Neuronal stem cell (in vitro differentiated cells): ENCODE results near the gene UBR3. TPM values are rescaled to one million over a fixed set of nuclear protein-coding genes. Genes with fewer than 3 reads are reported as not detected.

Source experiments
- DNase-seq: peaks from one replicate; pipeline ENCODE4 v3.0.0-alpha.2; 2013; ENCODE audit warnings: low spot score
- H2AFZ ChIP-seq: one replicate; pipeline ENCODE4 v1.6.1; 2013; ENCODE audit warnings: mild to moderate bottlenecking, low read length, inconsistent platforms
- H2AK5ac ChIP-seq: 2 replicates; pipeline ENCODE4 v1.6.1; 2013; ENCODE audit warnings: low read depth, mild to moderate bottlenecking, inconsistent platforms, low read length, moderate library complexity, mixed read lengths
- H2BK120ac ChIP-seq: 2 replicates; pipeline ENCODE4 v1.6.1; 2013; ENCODE audit warnings: low read depth, mild to moderate bottlenecking, inconsistent platforms, low read length, moderate library complexity, mixed read lengths
- H2BK12ac ChIP-seq: one replicate; pipeline ENCODE4 v1.6.1; 2013; ENCODE audit warnings: low read length, inconsistent platforms
- H2BK15ac ChIP-seq: 2 replicates; pipeline ENCODE4 v1.6.1; 2013; ENCODE audit warnings: mild to moderate bottlenecking, low read length, inconsistent platforms, mixed read lengths
- H2BK5ac ChIP-seq: one replicate; pipeline ENCODE4 v1.6.1; 2013; ENCODE audit warnings: inconsistent platforms, mild to moderate bottlenecking, low read length, moderate library complexity
- H3K14ac ChIP-seq: one replicate; pipeline ENCODE4 v1.6.1; 2013; ENCODE audit warnings: low read length, inconsistent platforms
- H3K18ac ChIP-seq: 2 replicates; pipeline ENCODE4 v1.6.1; 2013; ENCODE audit warnings: low read length, inconsistent platforms
- H3K23ac ChIP-seq: 2 replicates; pipeline ENCODE4 v1.6.1; 2013; ENCODE audit warnings: low read depth, mild to moderate bottlenecking, mixed read lengths, low read length, inconsistent platforms; ENCODE audit not compliant: poor library complexity
- H3K27ac ChIP-seq: replicated peaks from 3 replicates; pipeline ENCODE4 v1.5.1; 2013; ENCODE audit warnings: low read length, inconsistent platforms
- H3K27me3 ChIP-seq, 3 experiments: 2 replicates each; pipeline ENCODE4 v1.6.1; 2013; ENCODE audit warnings: low read length in 3 of 3, mild to moderate bottlenecking in 2 of 3, inconsistent platforms in 1 of 3, low read depth in 1 of 3, mixed read lengths in 1 of 3, moderate library complexity in 1 of 3; ENCODE audit not compliant: control insufficient read depth in 3 of 3, insufficient read depth in 3 of 3
- H3K36me3 ChIP-seq, 2 donors: replicated peaks in 1 of 2; 2 replicates each; pipeline ENCODE4 v1.6.1; 2013; ENCODE audit warnings: low read length in 2 of 2; ENCODE audit not compliant: control insufficient read depth in 2 of 2, insufficient read depth in 2 of 2
- H3K4ac ChIP-seq: 2 replicates; pipeline ENCODE4 v1.6.1; 2013; ENCODE audit warnings: inconsistent platforms, mild to moderate bottlenecking, low read length, moderate library complexity
- H3K4me1 ChIP-seq, 2 donors: 1 replicate in 1 of 2; 2 replicates in 1 of 2; pipeline ENCODE4 v1.6.1; 2013; ENCODE audit warnings: low read length in 2 of 2, low read depth in 1 of 2; ENCODE audit not compliant: control insufficient read depth in 2 of 2, insufficient read depth in 1 of 2
- H3K4me2 ChIP-seq: one replicate; pipeline ENCODE4 v1.6.1; 2013; ENCODE audit warnings: mild to moderate bottlenecking, low read length, inconsistent platforms; ENCODE audit not compliant: insufficient read depth, poor library complexity, severe bottlenecking
- H3K4me3 ChIP-seq, 2 donors: 2 replicates each; pipeline ENCODE4 v1.5.1; 2013; ENCODE audit warnings: low read length in 2 of 2, mild to moderate bottlenecking in 2 of 2, inconsistent platforms in 1 of 2, moderate library complexity in 1 of 2
- H3K79me1 ChIP-seq: one replicate; pipeline ENCODE4 v1.6.1; 2013; ENCODE audit warnings: low read depth, mild to moderate bottlenecking, inconsistent platforms, low read length, moderate library complexity
- H3K9ac ChIP-seq: one replicate; pipeline ENCODE4 v1.6.1; 2013; ENCODE audit warnings: mild to moderate bottlenecking, low read depth, low read length, inconsistent platforms; ENCODE audit not compliant: poor library complexity
- H3K9me3 ChIP-seq, 2 donors: replicated peaks in 1 of 2; 2 replicates each; pipeline versions ENCODE3 to v1.6.1; 2013; ENCODE audit warnings: low read length in 2 of 2, mild to moderate bottlenecking in 2 of 2, inconsistent platforms in 1 of 2, low read depth in 1 of 2, mixed read lengths in 1 of 2, moderate library complexity in 1 of 2; ENCODE audit not compliant: control insufficient read depth in 2 of 2, insufficient read depth in 1 of 2
- H4K8ac ChIP-seq: one replicate; pipeline ENCODE4 v1.6.1; 2013; ENCODE audit warnings: low read depth, mild to moderate bottlenecking, inconsistent platforms, low read length, moderate library complexity
- H4K91ac ChIP-seq: one replicate; pipeline ENCODE4 v1.6.1; 2013; ENCODE audit warnings: low read length, low read depth, mild to moderate bottlenecking, inconsistent platforms; ENCODE audit not compliant: poor library complexity
- WGBS, 2 donors: extraction: QIAGEN DNeasy Blood & Tissue Kit; methylation state at CpG; one replicate each; pipeline ENCODE4 v1.1.7; 2013; ENCODE audit warnings: missing lambda C conversion rate in 2 of 2, mixed read lengths in 1 of 2; ENCODE audit not compliant: insufficient read length in 2 of 2, insufficient replicate concordance in 1 of 2; ENCODE audit errors: extremely low coverage in 2 of 2; 5-methylcytosine and 5-hydroxymethylcytosine counted together
- polyA plus RNA-seq, 2 experiments: library from polyadenylated mRNA; stranded (reverse); fragments of 200-250 nt; gene quantifications; one replicate each; pipeline ENCODE4 v1.2.3, GENCODE V29; 2013

The UBR3 gene
- 10.9 TPM for polyA plus RNA-seq (2013, experiment 1 of 2)
- 11.4 TPM for polyA plus RNA-seq (2013, experiment 2 of 2)

- Histone ChIP-seq H3K9me3 (no peaks in the 10 kb centered on the region), H2BK15ac (no peak within 1 kb of the TSS), H4K91ac (peak within 1 kb of the TSS; percentile 22), H3K4me3 (peak within 1 kb of the TSS; percentile 94 to 96), H2BK120ac (no peak within 1 kb of the TSS), H3K79me1 (peaks cover 6% of the 10 kb centered on the region), H3K4ac (no peak within 1 kb of the TSS), H3K9ac (peak within 1 kb of the TSS; percentile 97), H3K27ac (peak within 1 kb of the TSS; percentile 87), H3K18ac (peak within 1 kb of the TSS; percentile 97), H3K36me3 (peaks cover 0 to 27% of the 10 kb centered on the region in 2 donors), H2BK5ac (peak within 1 kb of the TSS; percentile 82), H3K27me3 (no peaks in the 10 kb centered on the region), H2BK12ac (no peak within 1 kb of the TSS), H3K23ac (peak within 1 kb of the TSS; percentile 99), H3K4me2 (peak within 1 kb of the TSS; percentile 74), H3K14ac (no peak within 1 kb of the TSS), H2AK5ac (no peak within 1 kb of the TSS), H3K4me1 (peaks cover 4 to 10% of the 10 kb centered on the region in 2 donors), H2AFZ (peak within 1 kb of the TSS; percentile 94), H4K8ac (peak within 1 kb of the TSS; percentile 65)
- WGBS, 2 donors: no CpG with 5 or more reads among the region's 104 CpGs
- peak; percentile 88 for DNase-seq
These were observed at the start of gene UBR3 for GRCh38 chr2:169827272-169828140. TSS of gene UBR3 (plus strand) at chr2:169827454. CDS start at chr2:169827508, 54 bp downstream.

DNA sequence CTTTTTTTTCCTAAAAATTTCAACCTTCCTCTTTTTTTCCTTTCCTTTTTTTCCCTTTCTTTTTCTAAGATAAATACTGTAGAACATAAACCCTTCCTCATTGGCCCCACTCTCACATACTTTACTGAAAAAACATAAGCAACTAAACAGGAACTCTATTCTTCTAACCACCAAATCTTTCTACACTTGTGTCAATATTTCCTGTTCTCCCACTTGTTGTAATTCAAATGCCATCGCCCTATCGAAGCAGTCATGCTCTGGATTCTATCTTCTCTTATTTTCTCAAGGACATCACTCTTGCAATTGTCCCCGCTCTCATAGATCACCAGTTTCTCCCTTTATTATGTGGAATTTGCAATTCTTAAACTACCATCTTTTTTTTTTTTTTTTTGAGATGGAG is 48.8 kb upstream of the UBR3 start:
- Histone ChIP-seq H3K27ac (no peak overlapping the region), H2AK5ac (no peak overlapping the region), H2BK15ac (no peak overlapping the region), H2BK5ac (no peak overlapping the region), H4K91ac (no peak overlapping the region), H3K4me2 (no peak overlapping the region), H2AFZ (no peak overlapping the region), H3K14ac (no peak overlapping the region), H2BK12ac (no peak overlapping the region), H2BK120ac (no peak overlapping the region), H3K4ac (no peak overlapping the region), H3K23ac (no peak overlapping the region), H3K9me3 (no peaks in the 10 kb centered on the region), H3K9ac (no peak overlapping the region), H3K4me1 (peaks cover 0 to 2% of the 10 kb centered on the region in 2 donors), H4K8ac (no peak overlapping the region), H3K18ac (no peak overlapping the region), H3K79me1 (no peaks in the 10 kb centered on the region), H3K36me3 (peaks cover 0 to 13% of the 10 kb centered on the region in 2 donors), H3K27me3 (no peaks in the 10 kb centered on the region), H3K4me3 (no peak overlapping the region)
- no peak for DNase-seq
- WGBS, 2 donors: no CpG with 5 or more reads among the region's 3 CpGs

DNA sequence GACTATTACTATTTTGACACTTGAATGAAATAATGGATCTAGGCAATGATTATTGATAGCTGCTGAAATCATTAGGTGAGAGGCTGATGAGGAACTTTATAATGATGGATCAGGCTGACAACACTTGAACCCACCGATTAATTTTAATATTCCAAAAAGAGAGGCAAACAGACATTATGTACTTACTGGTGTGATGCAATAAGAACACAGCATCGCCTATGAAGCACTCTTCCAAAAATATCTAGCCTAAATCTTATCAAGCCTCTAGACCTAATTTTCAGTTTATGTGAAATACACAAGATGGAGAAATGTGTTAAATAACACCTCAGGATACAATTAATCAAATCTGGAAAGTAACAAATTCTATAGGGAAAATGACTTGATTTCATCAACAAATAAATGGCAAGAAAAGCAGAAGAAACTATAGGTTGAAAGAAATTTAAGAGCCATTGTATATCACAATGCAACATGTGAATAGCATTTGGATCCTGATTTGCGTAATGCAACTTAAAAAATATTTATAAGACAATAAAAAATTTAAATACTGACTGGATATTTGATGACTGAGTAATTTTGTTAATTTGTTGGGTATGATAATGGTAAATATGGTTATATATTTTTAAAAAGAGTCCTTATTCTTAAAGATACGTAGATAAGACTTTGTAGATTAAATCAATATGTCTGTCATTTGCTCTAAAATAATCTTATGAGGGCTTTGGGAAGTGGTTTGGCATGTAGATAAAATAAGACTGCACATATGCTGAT is 45.8 kb upstream of the UBR3 start:
- Histone ChIP-seq H3K27ac (no peak overlapping the region), H2BK120ac (no peak overlapping the region), H3K9me3 (no peaks in the 10 kb centered on the region), H2AK5ac (no peak overlapping the region), H2BK15ac (no peak overlapping the region), H4K91ac (no peak overlapping the region), H3K9ac (no peak overlapping the region), H3K79me1 (no peaks in the 10 kb centered on the region), H2AFZ (no peak overlapping the region), H3K4me1 (no peaks in the 10 kb centered on the region), H3K27me3 (no peaks in the 10 kb centered on the region), H3K4me2 (no peak overlapping the region), H3K4me3 (no peak overlapping the region), H3K18ac (no peak overlapping the region), H4K8ac (no peak overlapping the region), H3K36me3 (peaks cover 0 to 9% of the 10 kb centered on the region in 2 donors), H2BK12ac (no peak overlapping the region), H3K4ac (no peak overlapping the region), H3K14ac (no peak overlapping the region), H2BK5ac (no peak overlapping the region), H3K23ac (no peak overlapping the region)
- DNase-seq: no peak
- WGBS, 2 donors: no CpG with 5 or more reads among the region's 4 CpGs

GRCh38 chr2:169782513-169782912 is 44.7 kb upstream of the UBR3 start:
- no peak overlapping the region for H3K27ac ChIP-seq
- no peak overlapping the region for H2BK12ac ChIP-seq
- H2AK5ac ChIP-seq: no peak overlapping the region
- H4K91ac ChIP-seq: no peak overlapping the region
- no peak overlapping the region for H2BK120ac ChIP-seq
- H3K9ac ChIP-seq: no peak overlapping the region
- H3K14ac ChIP-seq: no peak overlapping the region
- H3K4me2 ChIP-seq: no peak overlapping the region
- no CpG with 5 or more reads among the region's 1 CpG for WGBS, 2 donors
- H3K23ac ChIP-seq: no peak overlapping the region
- no peak overlapping the region for H2BK15ac ChIP-seq
- no peak overlapping the region for H2BK5ac ChIP-seq
- no peak overlapping the region for H4K8ac ChIP-seq
- H3K27me3 ChIP-seq: no peaks in the 10 kb centered on the region
- no peaks in the 10 kb centered on the region for H3K9me3 ChIP-seq
- H3K36me3 ChIP-seq: peaks cover 0 to 7% of the 10 kb centered on the region in 2 donors
- H3K4me1 ChIP-seq: no peaks in the 10 kb centered on the region
- no peaks in the 10 kb centered on the region for H3K79me1 ChIP-seq
- H3K4ac ChIP-seq: no peak overlapping the region
- no peak overlapping the region for H3K4me3 ChIP-seq
- no peak for DNase-seq
- H2AFZ ChIP-seq: no peak overlapping the region
- no peak overlapping the region for H3K18ac ChIP-seq
